Measurements from ENCODE around the gene C1orf115.

DNA sequence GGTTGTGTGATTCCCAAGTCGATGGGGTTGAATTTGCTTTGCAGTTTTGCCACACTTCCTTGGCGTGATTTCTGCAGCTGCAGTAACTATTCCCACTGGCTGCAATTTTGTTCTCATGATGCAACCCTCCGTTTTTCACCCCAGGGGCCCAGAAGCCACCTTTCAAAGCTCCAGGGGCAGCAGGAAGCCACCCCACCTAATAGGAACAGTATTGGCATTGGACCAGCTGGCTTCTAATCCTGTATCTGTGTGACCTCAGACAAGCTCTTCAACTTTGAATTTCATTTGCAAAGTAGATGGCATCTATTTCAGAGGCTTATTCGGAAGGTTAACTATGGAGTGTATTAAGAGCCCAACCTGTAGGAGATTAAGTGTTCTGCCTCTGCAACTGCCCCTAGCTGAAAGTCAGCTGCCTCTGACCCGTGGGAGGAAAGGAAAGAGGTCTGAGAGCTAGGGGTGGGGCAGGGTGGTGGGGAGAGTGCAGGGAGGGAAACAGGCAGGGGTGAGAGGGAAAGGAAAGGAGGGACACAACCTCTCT, 12.6 kb downstream of the C1orf115 start:
- TF ChIP-seq, protein P1, sequence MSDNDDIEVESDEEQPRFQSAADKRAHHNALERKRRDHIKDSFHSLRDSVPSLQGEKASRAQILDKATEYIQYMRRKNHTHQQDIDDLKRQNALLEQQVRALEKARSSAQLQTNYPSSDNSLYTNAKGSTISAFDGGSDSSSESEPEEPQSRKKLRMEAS (IDR thresholded peaks at IDR 0.05), result no peak
- TF ChIP-seq, protein P2, sequence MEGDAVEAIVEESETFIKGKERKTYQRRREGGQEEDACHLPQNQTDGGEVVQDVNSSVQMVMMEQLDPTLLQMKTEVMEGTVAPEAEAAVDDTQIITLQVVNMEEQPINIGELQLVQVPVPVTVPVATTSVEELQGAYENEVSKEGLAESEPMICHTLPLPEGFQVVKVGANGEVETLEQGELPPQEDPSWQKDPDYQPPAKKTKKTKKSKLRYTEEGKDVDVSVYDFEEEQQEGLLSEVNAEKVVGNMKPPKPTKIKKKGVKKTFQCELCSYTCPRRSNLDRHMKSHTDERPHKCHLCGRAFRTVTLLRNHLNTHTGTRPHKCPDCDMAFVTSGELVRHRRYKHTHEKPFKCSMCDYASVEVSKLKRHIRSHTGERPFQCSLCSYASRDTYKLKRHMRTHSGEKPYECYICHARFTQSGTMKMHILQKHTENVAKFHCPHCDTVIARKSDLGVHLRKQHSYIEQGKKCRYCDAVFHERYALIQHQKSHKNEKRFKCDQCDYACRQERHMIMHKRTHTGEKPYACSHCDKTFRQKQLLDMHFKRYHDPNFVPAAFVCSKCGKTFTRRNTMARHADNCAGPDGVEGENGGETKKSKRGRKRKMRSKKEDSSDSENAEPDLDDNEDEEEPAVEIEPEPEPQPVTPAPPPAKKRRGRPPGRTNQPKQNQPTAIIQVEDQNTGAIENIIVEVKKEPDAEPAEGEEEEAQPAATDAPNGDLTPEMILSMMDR (IDR thresholded peaks at IDR 0.05; ENCODE audit: low read depth, low read length, missing input control), result no peak
- TF ChIP-seq RXRA (IDR thresholded peaks at IDR 0.05), result no peak
- no peak for TF ChIP-seq TAF1 (conservative IDR thresholded peaks at IDR 0.05)
- TF ChIP-seq, protein P3, sequence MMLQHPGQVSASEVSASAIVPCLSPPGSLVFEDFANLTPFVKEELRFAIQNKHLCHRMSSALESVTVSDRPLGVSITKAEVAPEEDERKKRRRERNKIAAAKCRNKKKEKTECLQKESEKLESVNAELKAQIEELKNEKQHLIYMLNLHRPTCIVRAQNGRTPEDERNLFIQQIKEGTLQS (IDR thresholded peaks at IDR 0.05), result no peak
- TF ChIP-seq, protein P4, sequence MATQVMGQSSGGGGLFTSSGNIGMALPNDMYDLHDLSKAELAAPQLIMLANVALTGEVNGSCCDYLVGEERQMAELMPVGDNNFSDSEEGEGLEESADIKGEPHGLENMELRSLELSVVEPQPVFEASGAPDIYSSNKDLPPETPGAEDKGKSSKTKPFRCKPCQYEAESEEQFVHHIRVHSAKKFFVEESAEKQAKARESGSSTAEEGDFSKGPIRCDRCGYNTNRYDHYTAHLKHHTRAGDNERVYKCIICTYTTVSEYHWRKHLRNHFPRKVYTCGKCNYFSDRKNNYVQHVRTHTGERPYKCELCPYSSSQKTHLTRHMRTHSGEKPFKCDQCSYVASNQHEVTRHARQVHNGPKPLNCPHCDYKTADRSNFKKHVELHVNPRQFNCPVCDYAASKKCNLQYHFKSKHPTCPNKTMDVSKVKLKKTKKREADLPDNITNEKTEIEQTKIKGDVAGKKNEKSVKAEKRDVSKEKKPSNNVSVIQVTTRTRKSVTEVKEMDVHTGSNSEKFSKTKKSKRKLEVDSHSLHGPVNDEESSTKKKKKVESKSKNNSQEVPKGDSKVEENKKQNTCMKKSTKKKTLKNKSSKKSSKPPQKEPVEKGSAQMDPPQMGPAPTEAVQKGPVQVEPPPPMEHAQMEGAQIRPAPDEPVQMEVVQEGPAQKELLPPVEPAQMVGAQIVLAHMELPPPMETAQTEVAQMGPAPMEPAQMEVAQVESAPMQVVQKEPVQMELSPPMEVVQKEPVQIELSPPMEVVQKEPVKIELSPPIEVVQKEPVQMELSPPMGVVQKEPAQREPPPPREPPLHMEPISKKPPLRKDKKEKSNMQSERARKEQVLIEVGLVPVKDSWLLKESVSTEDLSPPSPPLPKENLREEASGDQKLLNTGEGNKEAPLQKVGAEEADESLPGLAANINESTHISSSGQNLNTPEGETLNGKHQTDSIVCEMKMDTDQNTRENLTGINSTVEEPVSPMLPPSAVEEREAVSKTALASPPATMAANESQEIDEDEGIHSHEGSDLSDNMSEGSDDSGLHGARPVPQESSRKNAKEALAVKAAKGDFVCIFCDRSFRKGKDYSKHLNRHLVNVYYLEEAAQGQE (IDR thresholded peaks at IDR 0.05), result no peak
- no peak for TF ChIP-seq YY1 (IDR thresholded peaks at IDR 0.05)
- no peak for TF ChIP-seq HNF4A (conservative IDR thresholded peaks at IDR 0.05)
- no peak for TF ChIP-seq JUND (IDR thresholded peaks at IDR 0.05)
- TF ChIP-seq RAD21 (IDR thresholded peaks at IDR 0.05), result no peak
- TF ChIP-seq, protein P5, sequence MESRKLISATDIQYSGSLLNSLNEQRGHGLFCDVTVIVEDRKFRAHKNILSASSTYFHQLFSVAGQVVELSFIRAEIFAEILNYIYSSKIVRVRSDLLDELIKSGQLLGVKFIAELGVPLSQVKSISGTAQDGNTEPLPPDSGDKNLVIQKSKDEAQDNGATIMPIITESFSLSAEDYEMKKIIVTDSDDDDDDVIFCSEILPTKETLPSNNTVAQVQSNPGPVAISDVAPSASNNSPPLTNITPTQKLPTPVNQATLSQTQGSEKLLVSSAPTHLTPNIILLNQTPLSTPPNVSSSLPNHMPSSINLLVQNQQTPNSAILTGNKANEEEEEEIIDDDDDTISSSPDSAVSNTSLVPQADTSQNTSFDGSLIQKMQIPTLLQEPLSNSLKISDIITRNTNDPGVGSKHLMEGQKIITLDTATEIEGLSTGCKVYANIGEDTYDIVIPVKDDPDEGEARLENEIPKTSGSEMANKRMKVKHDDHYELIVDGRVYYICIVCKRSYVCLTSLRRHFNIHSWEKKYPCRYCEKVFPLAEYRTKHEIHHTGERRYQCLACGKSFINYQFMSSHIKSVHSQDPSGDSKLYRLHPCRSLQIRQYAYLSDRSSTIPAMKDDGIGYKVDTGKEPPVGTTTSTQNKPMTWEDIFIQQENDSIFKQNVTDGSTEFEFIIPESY (IDR thresholded peaks at IDR 0.05), result no peak
- no peak for TF ChIP-seq EGR1 (IDR thresholded peaks at IDR 0.05; ENCODE audit: low read depth in 2 of 2)
